Fibroblast of mammary gland (primary cell): ENCODE results near the gene TMX1.
"Not testable (repeated sequence)": the region's sequence is repeated elsewhere in the genome, so short reads cannot be mapped to it uniquely, and the experiment has no call there.

Experiments used
- DNase-seq: peaks from one replicate; pipeline ENCODE4 v3.0.0-alpha.2; 2010; ENCODE audit warnings: low read depth
- H3K4me3 ChIP-seq: 2 replicates; pipeline ENCODE4 v1.5.1; 2011; ENCODE audit warnings: low read depth, mild to moderate bottlenecking, low read length, moderate library complexity; ENCODE audit not compliant: control insufficient read depth
- TF ChIP-seq, protein P1 (sequence below): conservative IDR thresholded peaks from 2 replicates; pipeline ENCODE4 v1.5.1; 2011; ENCODE audit warnings: low read depth, low read length, inconsistent platforms; ENCODE audit not compliant: control insufficient read depth, insufficient read depth

TMX1 gene

DNA sequence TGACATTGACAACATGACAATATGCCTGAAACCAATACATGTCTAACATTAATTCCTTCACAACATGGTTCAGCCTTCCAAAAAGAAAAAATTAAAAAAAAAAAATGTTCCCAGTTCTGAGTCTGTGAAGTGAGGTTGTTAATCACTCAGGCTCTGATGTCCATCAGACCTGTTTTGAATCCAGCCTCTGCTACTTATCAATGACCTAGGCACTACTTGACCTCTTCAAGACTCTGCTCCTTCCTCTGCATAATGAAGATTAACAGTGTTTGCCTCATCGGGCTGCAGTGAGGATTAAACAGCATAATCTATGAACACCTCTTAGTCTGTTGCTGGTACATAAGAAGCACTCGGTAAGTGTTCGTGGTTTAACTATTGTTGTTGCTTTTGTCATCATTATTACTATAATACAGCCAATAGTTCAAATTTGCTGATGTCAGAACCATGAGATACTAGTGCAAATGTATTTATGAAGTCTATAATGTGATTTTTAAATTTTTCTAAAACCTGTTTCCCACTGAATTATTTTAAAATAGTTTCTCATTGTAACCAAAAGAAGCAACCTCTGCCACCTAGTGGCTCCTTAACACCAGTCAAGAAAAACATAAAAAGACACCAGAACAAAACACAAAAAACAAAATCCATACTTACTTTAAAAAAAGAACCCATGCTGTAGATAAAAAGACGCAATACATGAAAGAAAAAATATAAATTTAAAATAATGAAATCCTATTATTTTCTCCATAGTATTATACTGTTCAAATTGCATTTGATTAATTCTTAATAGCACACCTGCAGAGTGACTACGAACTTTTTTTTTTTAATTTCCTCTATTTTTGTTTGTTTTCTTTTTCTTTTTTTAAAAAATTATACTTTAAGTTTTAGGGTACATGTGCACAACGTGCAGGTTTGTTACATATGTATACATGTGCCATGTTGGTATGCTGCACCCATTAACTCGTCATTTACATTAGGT, 20.3 kb upstream of the TMX1 start:
- H3K4me3 ChIP-seq = no peak overlapping the region
- DNase-seq = peak; percentile 61
- TF ChIP-seq, protein P1, sequence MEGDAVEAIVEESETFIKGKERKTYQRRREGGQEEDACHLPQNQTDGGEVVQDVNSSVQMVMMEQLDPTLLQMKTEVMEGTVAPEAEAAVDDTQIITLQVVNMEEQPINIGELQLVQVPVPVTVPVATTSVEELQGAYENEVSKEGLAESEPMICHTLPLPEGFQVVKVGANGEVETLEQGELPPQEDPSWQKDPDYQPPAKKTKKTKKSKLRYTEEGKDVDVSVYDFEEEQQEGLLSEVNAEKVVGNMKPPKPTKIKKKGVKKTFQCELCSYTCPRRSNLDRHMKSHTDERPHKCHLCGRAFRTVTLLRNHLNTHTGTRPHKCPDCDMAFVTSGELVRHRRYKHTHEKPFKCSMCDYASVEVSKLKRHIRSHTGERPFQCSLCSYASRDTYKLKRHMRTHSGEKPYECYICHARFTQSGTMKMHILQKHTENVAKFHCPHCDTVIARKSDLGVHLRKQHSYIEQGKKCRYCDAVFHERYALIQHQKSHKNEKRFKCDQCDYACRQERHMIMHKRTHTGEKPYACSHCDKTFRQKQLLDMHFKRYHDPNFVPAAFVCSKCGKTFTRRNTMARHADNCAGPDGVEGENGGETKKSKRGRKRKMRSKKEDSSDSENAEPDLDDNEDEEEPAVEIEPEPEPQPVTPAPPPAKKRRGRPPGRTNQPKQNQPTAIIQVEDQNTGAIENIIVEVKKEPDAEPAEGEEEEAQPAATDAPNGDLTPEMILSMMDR = peak; percentile 71

DNA sequence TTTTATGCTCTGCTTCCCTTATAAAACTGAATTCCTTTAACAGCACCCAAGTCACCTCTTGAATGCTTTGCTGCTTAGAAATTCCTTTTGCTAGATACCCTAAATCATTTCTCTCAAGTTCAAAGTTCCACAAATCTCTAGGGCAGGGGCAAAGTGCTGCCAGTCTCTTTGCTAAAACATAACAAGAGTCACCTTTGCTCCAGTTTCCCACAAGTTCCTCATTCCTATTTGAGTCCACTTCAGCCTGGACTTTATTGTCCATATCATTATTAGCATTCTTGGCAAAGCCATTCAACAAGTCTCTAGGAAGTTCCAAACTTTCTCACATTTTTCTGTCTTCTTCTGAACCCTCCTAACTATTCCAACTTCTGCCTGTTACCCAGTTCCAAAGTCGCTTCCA, 16.6 kb upstream of the TMX1 start:
- DNase-seq, H3K4me3 ChIP-seq: not testable (repeated sequence)

DNA sequence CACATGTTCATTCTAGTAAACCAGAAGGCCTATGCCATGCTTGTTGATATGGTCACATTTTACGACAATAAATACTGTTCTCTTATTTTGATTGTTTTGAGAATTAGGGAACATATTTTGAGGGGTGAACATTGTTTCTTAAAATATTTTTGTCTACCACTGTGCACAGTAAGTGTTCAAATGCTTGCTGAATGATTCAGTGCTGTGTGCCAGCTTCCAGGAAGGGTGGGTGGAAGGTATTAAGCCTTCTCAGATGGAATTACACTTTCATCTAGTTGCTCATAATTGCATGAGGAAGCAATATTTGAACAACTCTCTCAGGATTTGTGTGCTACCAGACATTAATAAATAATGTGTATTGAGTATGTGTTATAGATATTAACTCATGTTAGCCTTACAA, 15.5 kb upstream of the TMX1 start:
- TF ChIP-seq, protein P1 = no peak
- H3K4me3 ChIP-seq = no peak overlapping the region
- peak; percentile 18 for DNase-seq

DNA sequence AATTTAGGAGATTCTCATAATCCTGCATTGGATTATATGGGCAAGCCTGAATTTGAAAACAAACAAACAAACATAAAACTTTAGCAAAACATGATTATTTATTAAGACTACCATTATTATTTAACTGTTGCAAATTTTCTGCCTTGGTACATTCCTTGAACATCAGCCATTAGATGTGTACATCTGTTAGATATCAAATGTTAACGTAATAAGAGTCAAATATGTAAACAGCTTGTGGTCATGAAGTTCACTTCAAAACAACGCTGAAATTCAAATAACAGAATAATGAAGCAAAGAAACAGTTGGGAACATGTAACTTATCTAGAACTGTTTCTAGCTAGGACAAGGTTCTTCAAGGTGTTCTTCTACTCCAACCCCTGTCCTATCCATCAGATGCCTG, 14.3 kb upstream of the TMX1 start:
- no peak overlapping the region for H3K4me3 ChIP-seq
- TF ChIP-seq, protein P1 = no peak
- peak; percentile 30 for DNase-seq

DNA sequence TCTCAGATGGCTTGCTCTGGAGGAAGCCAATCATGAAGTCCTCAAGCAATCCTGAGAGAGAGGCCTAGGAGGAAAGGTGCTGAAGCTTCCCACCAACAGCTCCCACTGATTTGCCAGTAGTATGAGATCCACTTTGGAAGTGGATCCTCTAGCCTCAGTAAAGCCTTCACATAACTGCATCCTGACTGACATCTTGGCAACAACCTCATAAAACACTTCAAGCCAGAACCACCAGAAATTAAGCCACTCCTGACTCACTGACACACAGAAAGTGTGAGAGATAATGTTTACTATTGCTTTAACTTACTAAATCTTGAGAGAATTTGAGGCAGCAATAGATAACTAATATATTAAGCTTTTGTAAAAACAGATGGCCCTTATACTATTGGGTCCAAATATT, 11.7 kb upstream of the TMX1 start:
- TF ChIP-seq, protein P1 = no peak
- no peak overlapping the region for H3K4me3 ChIP-seq

DNA sequence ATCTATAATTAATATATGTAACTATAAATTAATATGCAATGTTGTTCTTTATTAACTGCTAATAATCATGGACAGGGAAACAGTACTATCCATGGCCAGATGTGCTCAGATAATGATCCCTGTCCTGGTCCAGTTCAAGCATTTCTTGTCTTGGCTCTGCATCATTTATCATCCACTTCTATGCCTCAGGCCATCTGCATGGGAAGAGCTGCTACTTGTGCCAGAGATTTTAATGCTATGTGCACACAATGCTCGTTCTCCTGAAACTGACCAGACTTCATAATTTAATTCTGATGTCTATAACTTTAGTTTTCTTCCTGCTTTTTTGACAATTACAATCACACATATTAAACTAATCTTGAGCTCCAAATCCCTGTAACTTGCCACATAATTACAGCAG, 11.2 kb upstream of the TMX1 start:
- TF ChIP-seq, protein P1 = no peak
- H3K4me3 ChIP-seq = no peak overlapping the region
- DNase-seq = no peak

More for the DNA sequence above, 11.7 kb upstream of the TMX1 start:
- DNase-seq = no peak

DNA sequence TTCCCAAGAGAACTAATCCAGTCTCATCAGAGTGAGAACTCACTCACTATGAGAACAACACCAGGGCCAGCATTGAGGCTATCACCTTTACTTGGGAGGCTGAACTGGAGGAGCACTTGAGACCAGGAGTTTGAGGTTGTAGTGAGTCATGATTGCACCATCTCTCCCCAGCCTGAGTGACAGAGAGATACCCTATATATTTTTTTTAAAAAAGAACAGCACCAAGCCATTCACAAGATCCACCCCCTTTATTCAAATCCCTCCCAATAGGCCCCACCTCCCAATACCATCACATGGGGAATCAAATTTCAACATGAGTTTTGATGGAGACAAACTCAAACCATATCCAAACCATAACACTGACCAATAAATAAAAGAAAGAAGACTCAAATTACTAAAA, 3.7 kb upstream of the TMX1 start:
- peak; percentile 71 for DNase-seq
- TF ChIP-seq, protein P1 = no peak
- no peak overlapping the region for H3K4me3 ChIP-seq
